ENCODE measurements around the gene ERBB4. TPM values are rescaled to one million over a fixed set of nuclear protein-coding genes. Genes with fewer than 3 reads are reported as not detected.

ERBB4 gene
- total RNA-seq, 1 donor = 5.8 TPM

GRCh38 chr2:212359425-212360067 is 179.1 kb downstream of the ERBB4 start:
- TF ChIP-seq CTCF (IDR thresholded peaks at IDR 0.05; ENCODE audit: insufficient read depth, low read length) = no peak
- DNase-seq (ENCODE audit: low read depth) = no peak
- no peak overlapping the region for H3K4me3 ChIP-seq (ENCODE audit: low read depth, low read length)

GRCh38 chr2:212357606-212358005 is 181.0 kb downstream of the ERBB4 start:
- DNase-seq (ENCODE audit: low read depth) = no peak
- no peak for TF ChIP-seq CTCF (IDR thresholded peaks at IDR 0.05; ENCODE audit: insufficient read depth, low read length)
- H3K4me3 ChIP-seq (ENCODE audit: low read depth, low read length) = no peak overlapping the region

- H3K4me3 ChIP-seq (ENCODE audit: low read depth, low read length) = no peak overlapping the region
- TF ChIP-seq CTCF (IDR thresholded peaks at IDR 0.05; ENCODE audit: insufficient read depth, low read length) = no peak
- DNase-seq (ENCODE audit: low read depth) = no peak
Measured at GRCh38 chr2:212354382-212354781, 184.2 kb downstream of the ERBB4 start.

DNA sequence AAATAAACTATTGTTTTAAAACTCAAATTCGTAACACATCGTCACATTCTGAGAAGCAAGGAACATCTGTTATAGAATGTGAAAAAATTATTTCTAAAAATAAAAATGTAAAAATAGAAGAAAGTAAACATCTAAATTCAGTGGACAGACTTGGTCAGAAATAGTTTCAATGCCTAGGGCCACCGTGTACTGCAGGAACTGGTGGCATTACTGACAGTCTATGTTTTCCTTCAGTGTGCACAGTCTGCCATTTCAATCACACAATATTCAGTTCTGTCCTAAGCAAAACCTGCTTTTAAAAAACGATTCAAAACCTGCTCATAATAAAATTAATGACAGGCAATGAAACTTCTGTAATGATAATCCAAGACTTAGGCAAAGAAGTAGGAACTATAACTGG is 190.1 kb downstream of the ERBB4 start:
- H3K4me3 ChIP-seq (ENCODE audit: low read depth, low read length) = no peak overlapping the region
- no peak for TF ChIP-seq CTCF (IDR thresholded peaks at IDR 0.05; ENCODE audit: insufficient read depth, low read length)
- no peak for DNase-seq (ENCODE audit: low read depth)

GRCh38 chr2:212346865-212347264 is 191.7 kb downstream of the ERBB4 start:
- H3K4me3 ChIP-seq (ENCODE audit: low read depth, low read length) = no peak overlapping the region
- TF ChIP-seq CTCF (IDR thresholded peaks at IDR 0.05; ENCODE audit: insufficient read depth, low read length) = no peak
- DNase-seq (ENCODE audit: low read depth) = peak; percentile 92

GRCh38 chr2:212345966-212346365 is 192.6 kb downstream of the ERBB4 start:
- no peak overlapping the region for H3K4me3 ChIP-seq (ENCODE audit: low read depth, low read length)
- DNase-seq (ENCODE audit: low read depth) = peak; percentile 13
- TF ChIP-seq CTCF (IDR thresholded peaks at IDR 0.05; ENCODE audit: insufficient read depth, low read length) = no peak

DNA sequence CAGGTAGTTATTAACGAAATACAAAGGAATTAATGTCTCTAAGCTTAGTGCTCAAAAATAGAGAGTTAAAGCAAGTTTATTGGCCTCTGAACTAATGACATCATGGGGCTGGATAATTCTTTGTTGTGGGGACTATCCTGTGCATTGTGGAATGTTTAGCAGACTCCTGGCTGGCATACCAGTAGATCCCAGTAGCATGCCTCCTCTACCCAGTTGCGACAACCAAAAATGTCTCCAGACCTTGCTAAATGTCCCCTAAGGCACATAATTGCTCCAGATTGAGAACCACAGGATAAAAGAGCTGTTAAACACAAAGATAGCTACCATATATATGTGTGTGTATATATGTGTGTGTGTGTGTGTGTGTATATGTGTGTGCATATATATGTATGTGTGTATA is 194.5 kb downstream of the ERBB4 start:
- H3K4me3 ChIP-seq (ENCODE audit: low read depth, low read length) = no peak overlapping the region
- TF ChIP-seq CTCF (IDR thresholded peaks at IDR 0.05; ENCODE audit: insufficient read depth, low read length) = no peak
- no peak for DNase-seq (ENCODE audit: low read depth)

Measured in fibroblast of the aortic adventitia (primary cell).